Measurements from ENCODE around the gene SLCO2B1. TPM values are rescaled to one million over a fixed set of nuclear protein-coding genes. Genes with fewer than 3 reads are reported as not detected.
A peak's percentile ranks its signal among the peaks of the same experiment; 100 is the strongest.
"Not testable (repeated sequence)": the region's sequence is repeated elsewhere in the genome, so short reads cannot be mapped to it uniquely, and the experiment has no call there.

Gene SLCO2B1
- 10 to 100 TPM; 65.9 to 71.5 TPM for total RNA-seq
- long read RNA-seq, full-length matches to known transcripts, result 26 of 88 reads
- long read RNA-seq, partial matches to known transcripts, result 51 of 88 reads
- long read RNA-seq, other reads (novel, unspliced or antisense), result 11 of 88 reads

- intact Hi-C loops (cut with DNase I, micrococcal nuclease), result no loop called here
- ATAC-seq (peak; percentile 68), DNase-seq (peak; percentile 70 to 72)
These were observed at the start of gene SLCO2B1 for GRCh38 chr11:75150879-75151278. Gene SLCO2B1 (plus strand): TSS chr11:75151107. CDS start chr11:75151382, 275 bp downstream.

GRCh38 chr11:75101424-75102128, 49.3 kb upstream of the SLCO2B1 start:
- intact Hi-C loops (cut with DNase I, micrococcal nuclease), result no loop called here
- DNase-seq, result no peak
- no peak for ATAC-seq

GRCh38 chr11:75103380-75104026, 47.4 kb upstream of the SLCO2B1 start:
- intact Hi-C loops (cut with DNase I, micrococcal nuclease), result no loop called here
- no peak for DNase-seq
- ATAC-seq, result no peak

- no peak for DNase-seq
- intact Hi-C loops (cut with DNase I, micrococcal nuclease), result no loop called here
- ATAC-seq, result no peak
These were observed 45.4 kb upstream of the SLCO2B1 start for GRCh38 chr11:75105462-75105925.

- ATAC-seq; DNase-seq; intact Hi-C loops (cut with DNase I, micrococcal nuclease): not testable (repeated sequence)
These were observed 44.8 kb upstream of the SLCO2B1 start for GRCh38 chr11:75105967-75106681.

GRCh38 chr11:75107187-75107586, 43.7 kb upstream of the SLCO2B1 start:
- DNase-seq (no peak), ATAC-seq (no peak)
- intact Hi-C loops (cut with DNase I, micrococcal nuclease), result no loop called here

GRCh38 chr11:75112200-75112599, 38.7 kb upstream of the SLCO2B1 start:
- DNase-seq (no peak), ATAC-seq (no peak)
- intact Hi-C loops (cut with DNase I, micrococcal nuclease), result no loop called here

GRCh38 chr11:75113030-75113429, 37.9 kb upstream of the SLCO2B1 start:
- intact Hi-C loops (cut with DNase I, micrococcal nuclease), result no loop called here
- no peak for DNase-seq
- no peak for ATAC-seq

GRCh38 chr11:75114465-75114864, 36.4 kb upstream of the SLCO2B1 start:
- DNase-seq (no peak), ATAC-seq (no peak)
- intact Hi-C loops (cut with DNase I, micrococcal nuclease), result no loop called here

GRCh38 chr11:75118577-75118976, 32.3 kb upstream of the SLCO2B1 start:
- intact Hi-C loops (cut with DNase I, micrococcal nuclease), result no loop called here
- ATAC-seq, result no peak
- DNase-seq, result no peak

- intact Hi-C loops (cut with DNase I, micrococcal nuclease), result no loop called here
- no peak for DNase-seq
- no peak for ATAC-seq
These were observed 24.3 kb upstream of the SLCO2B1 start for GRCh38 chr11:75126564-75126963.

- DNase-seq, result no peak
- intact Hi-C loops (cut with DNase I, micrococcal nuclease), result no loop called here
- ATAC-seq, result no peak
These were observed 18.8 kb upstream of the SLCO2B1 start for GRCh38 chr11:75132080-75132479.

GRCh38 chr11:75133976-75134375, 16.9 kb upstream of the SLCO2B1 start:
- ATAC-seq, result no peak
- intact Hi-C loops (cut with DNase I, micrococcal nuclease), result no loop called here

GRCh38 chr11:75135021-75135650, 15.8 kb upstream of the SLCO2B1 start:
- ATAC-seq, result no peak
- intact Hi-C loops (cut with DNase I, micrococcal nuclease), result no loop called here
- DNase-seq, result no peak

More at GRCh38 chr11:75133976-75134375, 16.9 kb upstream of the SLCO2B1 start:
- no peak for DNase-seq

GRCh38 chr11:75135651-75136050, 15.3 kb upstream of the SLCO2B1 start:
- ATAC-seq, result no peak
- intact Hi-C loops (cut with DNase I, micrococcal nuclease), result no loop called here

GRCh38 chr11:75140269-75141138, 10.4 kb upstream of the SLCO2B1 start:
- intact Hi-C loops (cut with DNase I, micrococcal nuclease), result loop anchor here (5.0 to 10.0 kb wide), 3 partner anchors 64 to 107 kb away; partner anchors contain the start of gene TPBGL (in 1 of the 2)
- ATAC-seq (peak; percentile 65), DNase-seq (peak in 1 of 2 donors; percentile 80)

More at GRCh38 chr11:75135651-75136050, 15.3 kb upstream of the SLCO2B1 start:
- DNase-seq, result no peak

GRCh38 chr11:75141166-75141565, 9.7 kb upstream of the SLCO2B1 start:
- ATAC-seq, result no peak
- intact Hi-C loops (cut with DNase I, micrococcal nuclease), result loop anchor here (5.0 to 10.0 kb wide), 3 partner anchors 64 to 106 kb away; partner anchors contain the start of gene TPBGL (in 1 of the 2)
- DNase-seq, result no peak
